Caco-2 (cell line): ENCODE results near the gene GLI1. TPM values are rescaled to one million over a fixed set of nuclear protein-coding genes. Genes with fewer than 3 reads are reported as not detected.

Experiments used
- BruUV-seq: library from RNA; stranded (reverse); fragments of 400-500 nt; replicated peaks from 2 replicates; lab custom pipeline; 2021; lab: Mats Ljungman, UMichigan
- CTCF ChIA-PET: fragments of 300-600 bp; sonication (Branson Sonifier 250); formaldehyde crosslinking; loops from one replicate; lab custom pipeline; 2022; ENCODE audit warnings: antibody characterized with exemption; lab: Charles Lee
- POLR2A ChIA-PET: fragments of 300-600 bp; sonication (Branson Sonifier 250); formaldehyde crosslinking; loops from one replicate; lab custom pipeline; 2022; ENCODE audit warnings: antibody characterized with exemption; lab: Charles Lee
- DNase-seq, 2 experiments: peaks; one replicate each; pipeline versions ENCODE4 v3.0.0 to v3.0.0-alpha.2; 2020 to 2022
- H3K27me3 ChIP-seq: replicated peaks from 2 replicates; pipeline ENCODE4 v1.6.0; 2011; ENCODE audit warnings: low read length; ENCODE audit not compliant: control insufficient read depth, insufficient read depth
- H3K36me3 ChIP-seq: 2 replicates; pipeline ENCODE4 v1.5.1; 2011; ENCODE audit warnings: low read length; ENCODE audit not compliant: control insufficient read depth, insufficient read depth
- H3K4me1 ChIP-seq: fragments of 250-450 bp; sonication (Bioruptor Pico); 2 replicates; pipeline ENCODE4 v1.5.1; 2020; ENCODE audit warnings: mild to moderate bottlenecking
- H3K4me3 ChIP-seq: 2 replicates; pipeline ENCODE4 v1.5.1; 2011; ENCODE audit warnings: low read depth, mild to moderate bottlenecking, control low read depth, low read length
- H3K9me3 ChIP-seq: fragments of 250-450 bp; sonication (Bioruptor Pico); 2 replicates; pipeline ENCODE4 v1.5.1; 2020; ENCODE audit warnings: mild to moderate bottlenecking, moderate library complexity
- H3K27ac Mint-ChIP-seq: one replicate; pipeline ENCODE4 v1.8.0; 2022; ENCODE audit warnings: mixed read lengths; ENCODE audit not compliant: unreplicated experiment
- H3K27me3 Mint-ChIP-seq: one replicate; pipeline ENCODE4 v1.8.0; 2022; ENCODE audit warnings: mixed read lengths; ENCODE audit not compliant: insufficient read depth, unreplicated experiment
- H3K36me3 Mint-ChIP-seq: one replicate; pipeline ENCODE4 v1.8.0; 2022; ENCODE audit warnings: mild to moderate bottlenecking, mixed read lengths; ENCODE audit not compliant: insufficient read depth, unreplicated experiment
- H3K4me1 Mint-ChIP-seq: one replicate; pipeline ENCODE4 v1.8.0; 2022; ENCODE audit warnings: low read depth, mixed read lengths; ENCODE audit not compliant: unreplicated experiment
- H3K4me3 Mint-ChIP-seq: one replicate; pipeline ENCODE4 v1.8.0; 2022; ENCODE audit warnings: mild to moderate bottlenecking, moderate library complexity, mixed read lengths; ENCODE audit not compliant: unreplicated experiment
- H3K9me3 Mint-ChIP-seq: one replicate; pipeline ENCODE4 v1.8.0; 2022; ENCODE audit warnings: mixed read lengths; ENCODE audit not compliant: unreplicated experiment
- intact Hi-C: fragments of 100-400 bp; cut with micrococcal nuclease; formaldehyde crosslinking; loops from one replicate; pipeline ENCODE4 v1.10.0; 2022; ENCODE audit not compliant: unreplicated experiment
- total RNA-seq: library from RNA; stranded (reverse); gene quantifications from 2 replicates; pipeline ENCODE4 v1.2.3, GENCODE V29; 2022
- TF ChIP-seq, protein P1 (sequence below), 2 experiments: fragments of 200-600 bp in 1 of 2; IDR thresholded peaks; 1 replicate in 1 of 2; 2 replicates in 1 of 2; pipeline versions ENCODE4 v1.5.1 to v1.8.0; 2011 to 2022; ENCODE audit warnings: antibody characterized with exemption in 1 of 2, control low read depth in 1 of 2, inconsistent platforms in 1 of 2, low read depth in 1 of 2, low read length in 1 of 2, mild to moderate bottlenecking in 1 of 2, moderate library complexity in 1 of 2; ENCODE audit not compliant: insufficient read depth in 1 of 2, severe bottlenecking in 1 of 2, unreplicated experiment in 1 of 2

Gene GLI1
- total RNA-seq, 1 experiment from 2014 or later: 0.48 TPM

- H3K27ac Mint-ChIP-seq: no peak overlapping the region
- ChIA-PET CTCF (no interaction called here), POLR2A (no interaction called here)
- H3K4me3 Mint-ChIP-seq: peak overlapping the region; percentile 54
- no peaks in the 10 kb centered on the region for H3K27me3 ChIP-seq
- no peaks in the 10 kb centered on the region for H3K36me3 ChIP-seq
- no peaks in the 10 kb centered on the region for H3K9me3 ChIP-seq
- no peaks in the 10 kb centered on the region for H3K36me3 Mint-ChIP-seq
- peaks cover 10% of the 10 kb centered on the region for H3K27me3 Mint-ChIP-seq
- intact Hi-C loops: no loop called here
- H3K4me1 ChIP-seq: no peaks in the 10 kb centered on the region
- no peak for DNase-seq
- no TSS peak for BruUV-seq
- H3K4me3 ChIP-seq: peak overlapping the region; percentile 16
- no peaks in the 10 kb centered on the region for H3K4me1 Mint-ChIP-seq
- no peaks in the 10 kb centered on the region for H3K9me3 Mint-ChIP-seq
- TF ChIP-seq, protein P1, sequence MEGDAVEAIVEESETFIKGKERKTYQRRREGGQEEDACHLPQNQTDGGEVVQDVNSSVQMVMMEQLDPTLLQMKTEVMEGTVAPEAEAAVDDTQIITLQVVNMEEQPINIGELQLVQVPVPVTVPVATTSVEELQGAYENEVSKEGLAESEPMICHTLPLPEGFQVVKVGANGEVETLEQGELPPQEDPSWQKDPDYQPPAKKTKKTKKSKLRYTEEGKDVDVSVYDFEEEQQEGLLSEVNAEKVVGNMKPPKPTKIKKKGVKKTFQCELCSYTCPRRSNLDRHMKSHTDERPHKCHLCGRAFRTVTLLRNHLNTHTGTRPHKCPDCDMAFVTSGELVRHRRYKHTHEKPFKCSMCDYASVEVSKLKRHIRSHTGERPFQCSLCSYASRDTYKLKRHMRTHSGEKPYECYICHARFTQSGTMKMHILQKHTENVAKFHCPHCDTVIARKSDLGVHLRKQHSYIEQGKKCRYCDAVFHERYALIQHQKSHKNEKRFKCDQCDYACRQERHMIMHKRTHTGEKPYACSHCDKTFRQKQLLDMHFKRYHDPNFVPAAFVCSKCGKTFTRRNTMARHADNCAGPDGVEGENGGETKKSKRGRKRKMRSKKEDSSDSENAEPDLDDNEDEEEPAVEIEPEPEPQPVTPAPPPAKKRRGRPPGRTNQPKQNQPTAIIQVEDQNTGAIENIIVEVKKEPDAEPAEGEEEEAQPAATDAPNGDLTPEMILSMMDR (IDR thresholded peaks at IDR 0.05; ENCODE audit: insufficient read depth in 1 of 2, low read depth in 1 of 2, low read length in 1 of 2, severe bottlenecking in 1 of 2, unreplicated experiment in 1 of 2): no peak
These were observed 15.9 kb downstream of the GLI1 start for GRCh38 chr12:57475271-57476161.

GRCh38 chr12:57476162-57476992 lies 16.8 kb downstream of the GLI1 start:
- Histone ChIP-seq H3K36me3 (no peaks in the 10 kb centered on the region), H3K4me3 (peak overlapping the region; percentile 16), H3K4me1 (no peaks in the 10 kb centered on the region), H3K27me3 (no peaks in the 10 kb centered on the region), H3K9me3 (no peaks in the 10 kb centered on the region)
- Mint-ChIP-seq H3K27me3 (peaks cover 15% of the 10 kb centered on the region), H3K27ac (no peak overlapping the region), H3K4me3 (peak overlapping the region; percentile 54), H3K36me3 (no peaks in the 10 kb centered on the region), H3K4me1 (no peaks in the 10 kb centered on the region), H3K9me3 (no peaks in the 10 kb centered on the region)
- ChIA-PET POLR2A (interaction anchor here (0.5 kb wide), 2 partner anchors 163 to 1390 kb away, joined by 3 to 11 read pairs; no protein-coding TSS in a partner anchor), CTCF (no interaction called here)
- intact Hi-C loops: no loop called here
- BruUV-seq: no TSS peak
- DNase-seq: no peak
- TF ChIP-seq, protein P1 (IDR thresholded peaks at IDR 0.05; ENCODE audit: insufficient read depth in 1 of 2, low read depth in 1 of 2, low read length in 1 of 2, severe bottlenecking in 1 of 2, unreplicated experiment in 1 of 2): no peak

GRCh38 chr12:57476993-57477709 lies 17.6 kb downstream of the GLI1 start:
- no peak overlapping the region for H3K4me3 ChIP-seq
- Mint-ChIP-seq H3K9me3 (no peaks in the 10 kb centered on the region), H3K4me1 (peaks cover 4% of the 10 kb centered on the region), H3K27me3 (peaks cover 19% of the 10 kb centered on the region), H3K4me3 (no peak overlapping the region), H3K36me3 (no peaks in the 10 kb centered on the region), H3K27ac (no peak overlapping the region)
- H3K36me3 ChIP-seq: no peaks in the 10 kb centered on the region
- H3K27me3 ChIP-seq: no peaks in the 10 kb centered on the region
- H3K4me1 ChIP-seq: no peaks in the 10 kb centered on the region
- BruUV-seq: no TSS peak
- ChIA-PET POLR2A (interaction anchor here (0.5 kb wide), 2 partner anchors 164 to 1391 kb away, joined by 3 to 11 read pairs; no protein-coding TSS in a partner anchor), CTCF (no interaction called here)
- H3K9me3 ChIP-seq: no peaks in the 10 kb centered on the region
- TF ChIP-seq, protein P1 (IDR thresholded peaks at IDR 0.05; ENCODE audit: insufficient read depth in 1 of 2, low read depth in 1 of 2, low read length in 1 of 2, severe bottlenecking in 1 of 2, unreplicated experiment in 1 of 2): no peak
- DNase-seq: no peak
- intact Hi-C loops: no loop called here
